Glutamatergic neuron (in vitro differentiated cells): ENCODE data around the gene PPFIA1. TPM values are rescaled to one million over a fixed set of nuclear protein-coding genes. Genes with fewer than 3 reads are reported as not detected.

Experiments
- DNase-seq: peaks from one replicate; pipeline ENCODE4 v3.0.0; 2022
- H3K27ac Mint-ChIP-seq: one replicate; pipeline ENCODE4 v1.8.0; 2020; ENCODE audit warnings: mild to moderate bottlenecking, mixed read lengths, inconsistent platforms; ENCODE audit not compliant: unreplicated experiment
- H3K27me3 Mint-ChIP-seq: one replicate; pipeline ENCODE4 v1.8.0; 2020; ENCODE audit warnings: mild to moderate bottlenecking, moderate library complexity, mixed read lengths, inconsistent platforms; ENCODE audit not compliant: unreplicated experiment
- H3K36me3 Mint-ChIP-seq: one replicate; pipeline ENCODE4 v1.8.0; 2020; ENCODE audit warnings: mild to moderate bottlenecking, mixed read lengths, inconsistent platforms; ENCODE audit not compliant: unreplicated experiment
- H3K4me1 Mint-ChIP-seq: one replicate; pipeline ENCODE4 v1.8.0; 2020; ENCODE audit warnings: mild to moderate bottlenecking, low read depth, mixed read lengths, inconsistent platforms; ENCODE audit not compliant: unreplicated experiment
- H3K4me3 Mint-ChIP-seq: one replicate; pipeline ENCODE4 v1.8.0; 2020; ENCODE audit warnings: mild to moderate bottlenecking, mixed read lengths, inconsistent platforms; ENCODE audit not compliant: unreplicated experiment
- H3K9me3 Mint-ChIP-seq: one replicate; pipeline ENCODE4 v1.8.0; 2020; ENCODE audit warnings: mild to moderate bottlenecking, moderate library complexity, mixed read lengths, inconsistent platforms; ENCODE audit not compliant: unreplicated experiment
- total RNA-seq: library from RNA; stranded (reverse); fragmentation: NEBNext Ultra II Directional; extraction: Animal tissue kit (Norgen Biotek cat#: 25700); gene quantifications from one replicate; pipeline ENCODE4 v1.2.1, GENCODE V29; 2021; ENCODE audit not compliant: unreplicated experiment
- TF ChIP-seq, protein P1 (sequence below): fragments of 200-600 bp; sonication (generic); IDR thresholded peaks from one replicate; pipeline ENCODE4 v1.5.0; 2021; ENCODE audit not compliant: partially characterized antibody, unreplicated experiment

PPFIA1 gene
- total RNA-seq, 1 donor from 2014 or later = 98.6 TPM

DNA sequence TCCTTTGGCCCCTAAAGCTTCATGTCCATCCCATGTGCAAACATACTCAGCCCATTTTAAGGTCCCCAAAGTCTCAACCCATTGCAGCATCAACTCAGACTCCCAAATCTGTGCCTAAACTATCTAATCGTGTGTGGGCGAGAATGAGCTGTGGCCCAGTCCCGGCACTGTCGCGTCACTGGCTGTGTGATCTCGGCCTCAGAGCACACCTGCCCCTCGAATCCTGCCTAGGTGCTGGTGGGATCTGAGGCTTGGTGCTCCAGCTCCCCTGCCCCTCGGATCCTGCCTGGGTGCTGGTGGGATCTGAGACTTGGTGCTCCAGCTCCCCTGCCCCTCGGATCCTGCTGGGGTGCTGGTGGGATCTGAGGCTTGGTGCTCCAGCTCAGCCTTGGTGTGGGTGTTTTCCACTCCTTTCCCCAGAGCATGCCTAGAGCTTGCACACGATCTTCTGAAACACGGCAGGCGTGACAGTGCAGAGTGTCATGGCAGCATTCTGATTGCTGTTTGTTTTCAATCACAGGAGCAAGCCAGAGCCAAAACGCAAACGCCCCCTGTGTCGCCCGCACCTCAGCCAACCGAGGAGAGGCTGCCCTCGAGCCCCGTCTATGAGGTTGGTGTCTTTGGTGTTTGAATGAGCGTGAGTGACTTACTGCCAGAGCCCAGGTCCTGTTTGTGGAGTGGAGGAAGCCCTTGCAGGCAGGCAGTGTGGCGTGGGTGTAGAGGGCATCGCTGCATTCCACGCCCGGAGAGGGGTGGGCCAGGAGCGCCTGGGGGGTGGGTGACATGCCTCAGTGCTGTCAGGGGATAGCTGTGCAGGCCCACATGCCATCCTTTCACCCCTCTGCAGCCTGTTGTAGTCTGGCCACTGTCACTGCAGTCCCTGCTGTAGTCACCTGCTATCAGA, 160.4 kb downstream of the PPFIA1 start:
- H3K27ac Mint-ChIP-seq = no peak overlapping the region
- TF ChIP-seq, protein P1, sequence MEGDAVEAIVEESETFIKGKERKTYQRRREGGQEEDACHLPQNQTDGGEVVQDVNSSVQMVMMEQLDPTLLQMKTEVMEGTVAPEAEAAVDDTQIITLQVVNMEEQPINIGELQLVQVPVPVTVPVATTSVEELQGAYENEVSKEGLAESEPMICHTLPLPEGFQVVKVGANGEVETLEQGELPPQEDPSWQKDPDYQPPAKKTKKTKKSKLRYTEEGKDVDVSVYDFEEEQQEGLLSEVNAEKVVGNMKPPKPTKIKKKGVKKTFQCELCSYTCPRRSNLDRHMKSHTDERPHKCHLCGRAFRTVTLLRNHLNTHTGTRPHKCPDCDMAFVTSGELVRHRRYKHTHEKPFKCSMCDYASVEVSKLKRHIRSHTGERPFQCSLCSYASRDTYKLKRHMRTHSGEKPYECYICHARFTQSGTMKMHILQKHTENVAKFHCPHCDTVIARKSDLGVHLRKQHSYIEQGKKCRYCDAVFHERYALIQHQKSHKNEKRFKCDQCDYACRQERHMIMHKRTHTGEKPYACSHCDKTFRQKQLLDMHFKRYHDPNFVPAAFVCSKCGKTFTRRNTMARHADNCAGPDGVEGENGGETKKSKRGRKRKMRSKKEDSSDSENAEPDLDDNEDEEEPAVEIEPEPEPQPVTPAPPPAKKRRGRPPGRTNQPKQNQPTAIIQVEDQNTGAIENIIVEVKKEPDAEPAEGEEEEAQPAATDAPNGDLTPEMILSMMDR = no peak
- DNase-seq = no peak
- H3K27me3 Mint-ChIP-seq = peaks cover 4% of the 10 kb centered on the region
- no peaks in the 10 kb centered on the region for H3K36me3 Mint-ChIP-seq
- peaks cover 6% of the 10 kb centered on the region for H3K9me3 Mint-ChIP-seq
- H3K4me3 Mint-ChIP-seq = no peak overlapping the region
- peaks cover 8% of the 10 kb centered on the region for H3K4me1 Mint-ChIP-seq

- H3K27ac Mint-ChIP-seq = peak overlapping the region; percentile 57
- DNase-seq = no peak
- no peak overlapping the region for H3K4me3 Mint-ChIP-seq
- peaks cover 6% of the 10 kb centered on the region for H3K9me3 Mint-ChIP-seq
- H3K4me1 Mint-ChIP-seq = peaks cover 8% of the 10 kb centered on the region
- H3K36me3 Mint-ChIP-seq = no peaks in the 10 kb centered on the region
- H3K27me3 Mint-ChIP-seq = peaks cover 4% of the 10 kb centered on the region
- TF ChIP-seq, protein P1 = no peak
Observed at GRCh38 chr11:70431611-70432010, 161.1 kb downstream of the PPFIA1 start.

DNA sequence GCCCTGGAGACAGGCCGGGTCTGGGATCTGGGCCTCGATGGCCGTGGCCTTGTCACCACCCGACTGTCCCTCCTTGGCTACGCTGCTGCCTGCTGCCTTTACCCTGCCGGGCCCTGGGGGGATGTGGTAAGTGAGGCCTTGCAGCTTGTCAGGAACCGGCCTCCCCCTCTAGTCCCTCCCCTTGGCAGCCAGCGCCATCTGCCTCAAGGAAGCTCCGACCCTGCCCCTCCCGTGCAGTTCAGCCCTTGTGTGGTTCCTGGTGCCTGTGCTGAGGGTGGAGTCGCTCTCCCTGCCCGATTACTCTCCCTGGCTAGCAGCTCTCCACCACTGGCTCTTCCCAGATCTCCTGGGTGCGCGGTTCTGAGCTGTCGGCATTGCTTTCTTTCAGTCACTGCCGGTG, 161.6 kb downstream of the PPFIA1 start:
- DNase-seq = peak; percentile 70
- H3K27ac Mint-ChIP-seq = peak overlapping the region; percentile 86
- TF ChIP-seq, protein P1 = no peak
- H3K4me1 Mint-ChIP-seq = peaks cover 8% of the 10 kb centered on the region
- H3K9me3 Mint-ChIP-seq = peaks cover 6% of the 10 kb centered on the region
- no peaks in the 10 kb centered on the region for H3K36me3 Mint-ChIP-seq
- peak overlapping the region; percentile 81 for H3K4me3 Mint-ChIP-seq
- peaks cover 4% of the 10 kb centered on the region for H3K27me3 Mint-ChIP-seq

GRCh38 chr11:70432580-70432979, 162.1 kb downstream of the PPFIA1 start:
- no peaks in the 10 kb centered on the region for H3K36me3 Mint-ChIP-seq
- H3K27me3 Mint-ChIP-seq = peaks cover 4% of the 10 kb centered on the region
- peak overlapping the region; percentile 86 for H3K27ac Mint-ChIP-seq
- TF ChIP-seq, protein P1 = no peak
- DNase-seq = no peak
- no peak overlapping the region for H3K4me3 Mint-ChIP-seq
- peaks cover 6% of the 10 kb centered on the region for H3K9me3 Mint-ChIP-seq
- peaks cover 8% of the 10 kb centered on the region for H3K4me1 Mint-ChIP-seq

DNA sequence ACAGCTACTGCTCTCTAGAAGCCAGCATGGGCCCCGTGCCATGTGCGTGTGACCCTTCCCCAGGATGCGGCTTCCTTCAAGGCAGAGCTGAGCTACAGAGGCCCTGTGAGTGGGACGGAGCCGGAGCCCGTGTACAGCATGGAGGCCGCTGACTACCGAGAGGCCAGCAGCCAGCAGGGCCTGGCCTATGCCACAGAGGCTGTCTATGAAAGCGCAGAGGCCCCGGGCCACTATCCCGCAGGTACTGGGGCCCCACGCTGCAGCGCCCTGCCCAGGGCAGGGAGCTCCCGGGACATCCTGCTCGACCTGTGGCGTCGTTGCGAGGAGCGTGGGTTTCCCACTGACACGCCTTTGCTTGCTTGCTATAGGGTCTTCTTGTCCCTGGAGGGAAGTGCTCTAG, 162.5 kb downstream of the PPFIA1 start:
- no peak for DNase-seq
- Mint-ChIP-seq H3K4me3 (no peak overlapping the region), H3K27ac (peak overlapping the region; percentile 86), H3K4me1 (peaks cover 8% of the 10 kb centered on the region), H3K9me3 (peaks cover 6% of the 10 kb centered on the region), H3K36me3 (no peaks in the 10 kb centered on the region), H3K27me3 (peaks cover 4% of the 10 kb centered on the region)
- TF ChIP-seq, protein P1 = no peak
